BJ (cell line): ENCODE results near the gene PACS2. TPM values are rescaled to one million over a fixed set of nuclear protein-coding genes. Genes with fewer than 3 reads are reported as not detected.

Experiments
- CTCF ChIA-PET: fragments of 350-600 bp; formaldehyde crosslinking; extraction: SDS; loops from one replicate; lab custom pipeline; 2021; ENCODE audit warnings: antibody characterized with exemption, inconsistent platforms; lab: Yijun Ruan, JAX
- POLR2A ChIA-PET: fragments of 300-600 bp; sonication (Branson Sonifier 250); formaldehyde crosslinking; extraction: SDS; loops from one replicate; lab custom pipeline; 2021; ENCODE audit warnings: antibody characterized with exemption; lab: Charles Lee
- DNase-seq: peaks from one replicate; pipeline ENCODE4 v3.0.0-alpha.2; 2011; ENCODE audit warnings: low read depth
- H3K27me3 ChIP-seq: 2 replicates; pipeline ENCODE4 v1.6.0; 2011; ENCODE audit warnings: low read length; ENCODE audit not compliant: control insufficient read depth, insufficient read depth
- H3K36me3 ChIP-seq: 2 replicates; pipeline ENCODE4 v1.5.1; 2011; ENCODE audit warnings: low read length; ENCODE audit not compliant: control insufficient read depth, insufficient read depth
- H3K4me3 ChIP-seq: 2 replicates; pipeline ENCODE4 v1.5.1; 2011; ENCODE audit warnings: low read depth, mild to moderate bottlenecking, control low read depth, low read length
- CTCF ChIP-seq: IDR thresholded peaks from 2 replicates; pipeline ENCODE4 v1.5.1; 2011; ENCODE audit warnings: low read depth, mild to moderate bottlenecking, control low read depth, inconsistent platforms, low read length, moderate library complexity; ENCODE audit not compliant: insufficient read depth
- polyA plus RNA-seq: library from polyadenylated mRNA; depleted of rRNA; stranded (reverse); fragments of >200 nt; gene quantifications from 2 replicates; pipeline ENCODE4 v1.2.3, GENCODE V29; 2011

The PACS2 gene
- polyA plus RNA-seq, 1 experiment = 21.4 TPM

DNA sequence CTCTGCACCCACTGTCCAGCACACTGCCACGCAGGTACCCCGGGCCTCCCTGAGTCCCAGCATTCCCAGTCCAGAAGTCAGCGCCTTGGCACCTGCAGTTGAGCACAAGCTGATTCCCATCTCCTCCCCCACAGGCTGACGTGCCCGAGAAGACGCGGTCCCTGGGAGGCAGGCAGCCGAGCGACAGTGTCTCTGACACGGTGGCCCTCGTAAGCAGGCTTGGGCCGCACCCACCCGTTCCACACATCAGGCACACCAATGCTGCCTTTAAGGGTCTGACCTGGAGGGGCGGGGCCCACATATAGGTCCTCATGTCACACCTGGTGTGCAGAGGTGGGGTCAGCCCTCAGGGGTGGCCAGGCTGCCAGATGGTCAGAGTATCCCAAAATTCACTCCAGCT, 65.4 kb downstream of the PACS2 start:
- ChIA-PET POLR2A (no interaction called here), CTCF (interaction anchor here (1.3 to 1.7 kb wide), 2 partner anchors 9 to 110 kb away, joined by 5 to 7 read pairs; no protein-coding TSS in a partner anchor)
- H3K36me3 ChIP-seq = peaks cover 16% of the 10 kb centered on the region
- H3K27me3 ChIP-seq = no peaks in the 10 kb centered on the region
- H3K4me3 ChIP-seq = no peak overlapping the region
- TF ChIP-seq CTCF = no peak
- DNase-seq = no peak

DNA sequence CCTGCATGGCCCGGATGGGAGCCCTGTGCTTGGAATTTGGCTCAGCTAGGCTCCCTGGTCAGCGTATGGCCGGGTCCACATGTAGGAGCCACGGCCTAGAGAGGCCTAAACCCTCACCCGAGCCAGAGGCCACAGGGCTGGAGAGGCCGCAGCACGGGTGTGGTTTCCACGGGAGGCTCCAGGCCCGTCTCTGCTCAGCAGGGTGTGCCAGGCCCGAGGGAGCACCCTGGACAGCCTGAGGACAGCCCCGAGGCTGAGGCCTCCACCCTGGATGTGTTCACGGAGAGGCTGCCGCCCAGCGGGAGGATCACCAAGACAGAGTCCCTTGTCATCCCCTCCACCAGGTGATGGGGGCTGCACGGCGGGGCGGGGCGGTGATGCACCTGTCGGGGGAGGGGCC, 66.2 kb downstream of the PACS2 start:
- no peak for DNase-seq
- Histone ChIP-seq H3K4me3 (no peak overlapping the region), H3K36me3 (peaks cover 17% of the 10 kb centered on the region), H3K27me3 (no peaks in the 10 kb centered on the region)
- CTCF ChIA-PET = interaction anchor here (2.1 kb wide), 1 partner anchor 10 kb away, joined by 9 read pairs; no protein-coding TSS in a partner anchor
- POLR2A ChIA-PET = no interaction called here
- TF ChIP-seq CTCF = no peak

DNA sequence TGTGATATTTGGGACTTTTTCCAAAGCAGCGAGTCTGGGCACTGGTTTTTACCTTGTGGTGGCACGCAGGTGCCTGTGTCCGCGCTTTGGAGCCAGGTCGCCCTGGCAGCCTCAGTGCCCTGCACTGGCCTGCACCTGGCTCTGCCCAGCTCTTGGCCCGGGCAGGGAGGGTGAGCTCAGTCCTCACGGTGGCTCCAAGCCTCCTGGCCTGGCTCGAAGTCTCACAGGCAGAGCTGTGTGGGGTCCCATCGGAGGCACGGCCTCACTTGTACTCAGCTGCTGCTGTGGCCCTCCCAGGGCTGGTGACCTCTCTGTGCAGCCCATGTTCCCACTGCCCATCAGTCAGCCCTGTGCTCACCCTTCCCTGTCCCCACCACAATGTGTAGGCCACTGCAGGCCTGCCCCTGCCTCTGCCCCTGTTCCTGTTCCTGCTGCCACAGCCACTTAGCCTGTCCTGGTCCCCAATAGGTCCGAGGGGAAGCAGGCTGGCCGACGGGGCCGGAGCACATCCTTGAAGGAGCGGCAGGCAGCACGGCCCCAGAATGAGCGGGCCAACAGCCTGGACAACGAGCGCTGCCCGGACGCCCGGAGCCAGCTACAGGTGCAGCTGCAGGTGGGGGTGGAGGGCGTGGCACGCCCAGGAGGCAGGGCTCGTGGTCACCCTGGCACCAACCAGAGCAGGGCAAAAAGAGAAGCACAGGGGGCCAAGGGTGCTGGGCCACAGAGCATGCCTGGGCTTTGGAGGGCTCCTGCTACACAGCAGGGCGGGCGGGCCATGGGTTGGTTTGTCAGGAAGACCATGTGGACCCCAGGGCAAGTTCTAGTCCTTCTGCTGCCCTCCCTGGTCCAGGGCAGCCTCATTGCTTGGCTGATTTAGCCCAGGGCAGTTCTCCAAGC, 67.1 kb downstream of the PACS2 start:
- H3K4me3 ChIP-seq = no peak overlapping the region
- POLR2A ChIA-PET = no interaction called here
- TF ChIP-seq CTCF = no peak
- H3K27me3 ChIP-seq = no peaks in the 10 kb centered on the region
- peaks cover 17% of the 10 kb centered on the region for H3K36me3 ChIP-seq
- no peak for DNase-seq
- CTCF ChIA-PET = interaction anchor here (0.9 to 2.1 kb wide), 2 partner anchors 11 to 100 kb away, joined by 5 to 9 read pairs; no protein-coding TSS in a partner anchor

GRCh38 chr14:105382343-105383082, 68.0 kb downstream of the PACS2 start:
- CTCF ChIA-PET = interaction anchor here (0.9 to 2.1 kb wide), 2 partner anchors 12 to 99 kb away, joined by 5 to 9 read pairs; no protein-coding TSS in a partner anchor

More at GRCh38 chr14:105382343-105383082, 68.0 kb downstream of the PACS2 start:
- POLR2A ChIA-PET = no interaction called here
- TF ChIP-seq CTCF = no peak
- no peak for DNase-seq
- H3K36me3 ChIP-seq = peaks cover 19% of the 10 kb centered on the region
- H3K4me3 ChIP-seq = no peak overlapping the region
- no peaks in the 10 kb centered on the region for H3K27me3 ChIP-seq
